ENCODE results near the gene LRIG2. TPM values are rescaled to one million over a fixed set of nuclear protein-coding genes. Genes with fewer than 3 reads are reported as not detected.

Gene LRIG2
- total and polyA plus RNA-seq, 9 of the 15 experiments (the other 6 are each of a cell fraction or from before 2014, with no cell fraction given): 1.8 to 28.1 (median 11.5) TPM

GRCh38 chr1:113042285-113043143, 30.5 kb upstream of the LRIG2 start (continued):
- no peak for TF ChIP-seq HBP1 (CRISPR knock-in tag; IDR thresholded peaks at IDR 0.05)
- TF ChIP-seq PPARD (CRISPR knock-in tag; IDR thresholded peaks at IDR 0.05): no peak
- TF ChIP-seq, protein P1, sequence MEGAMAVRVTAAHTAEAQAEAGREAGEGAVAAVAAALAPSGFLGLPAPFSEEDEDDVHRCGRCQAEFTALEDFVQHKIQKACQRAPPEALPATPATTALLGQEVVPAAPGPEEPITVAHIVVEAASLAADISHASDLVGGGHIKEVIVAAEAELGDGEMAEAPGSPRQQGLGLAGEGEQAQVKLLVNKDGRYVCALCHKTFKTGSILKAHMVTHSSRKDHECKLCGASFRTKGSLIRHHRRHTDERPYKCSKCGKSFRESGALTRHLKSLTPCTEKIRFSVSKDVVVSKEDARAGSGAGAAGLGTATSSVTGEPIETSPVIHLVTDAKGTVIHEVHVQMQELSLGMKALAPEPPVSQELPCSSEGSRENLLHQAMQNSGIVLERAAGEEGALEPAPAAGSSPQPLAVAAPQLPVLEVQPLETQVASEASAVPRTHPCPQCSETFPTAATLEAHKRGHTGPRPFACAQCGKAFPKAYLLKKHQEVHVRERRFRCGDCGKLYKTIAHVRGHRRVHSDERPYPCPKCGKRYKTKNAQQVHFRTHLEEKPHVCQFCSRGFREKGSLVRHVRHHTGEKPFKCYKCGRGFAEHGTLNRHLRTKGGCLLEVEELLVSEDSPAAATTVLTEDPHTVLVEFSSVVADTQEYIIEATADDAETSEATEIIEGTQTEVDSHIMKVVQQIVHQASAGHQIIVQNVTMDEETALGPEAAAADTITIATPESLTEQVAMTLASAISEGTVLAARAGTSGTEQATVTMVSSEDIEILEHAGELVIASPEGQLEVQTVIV (CRISPR knock-in tag; IDR thresholded peaks at IDR 0.05; ENCODE audit: borderline replicate concordance): no peak
- peak; percentile 29; the same call in 1 of the 2 replicates for TF ChIP-seq SOX6 (IDR thresholded peaks at IDR 0.05)
- TF ChIP-seq CEBPZ (IDR thresholded peaks at IDR 0.05; ENCODE audit: borderline replicate concordance, low read depth, low read length): no peak
- no peak for TF ChIP-seq ZNF134 (CRISPR knock-in tag; conservative IDR thresholded peaks at IDR 0.05)
- TF ChIP-seq SP1 (CRISPR knock-in tag; IDR thresholded peaks at IDR 0.05): no peak
- TF ChIP-seq NBN (IDR thresholded peaks at IDR 0.05; ENCODE audit: low read depth): peak; percentile 76; the same call in 1 of the 2 replicates
- TF ChIP-seq ZNF316 (IDR thresholded peaks at IDR 0.05): 0 out of 2 replicates have a peak, but pooled peaks have one; percentile 22
- TF ChIP-seq ATF1 (CRISPR knock-in tag; IDR thresholded peaks at IDR 0.05): no peak
- 0 out of 2 replicates have a peak, but pooled peaks have one; percentile 14 for TF ChIP-seq ATF1 (tag; IDR thresholded peaks at IDR 0.05)
- TF ChIP-seq BACH1 (tag; IDR thresholded peaks at IDR 0.05): peak; percentile 50; the same call in 1 of the 2 replicates
- TF ChIP-seq PRDM10 (IDR thresholded peaks at IDR 0.05; ENCODE audit: partially characterized antibody): no peak
- peak; percentile 21; the same call in 1 of the 2 replicates for TF ChIP-seq PHF8 (IDR thresholded peaks at IDR 0.05; ENCODE audit: borderline replicate concordance, low read length)
- TF ChIP-seq KDM1A (IDR thresholded peaks at IDR 0.05): peak in 1 of 2 experiments; percentile 28; a peak in 1 of 4 replicates
- no peak for TF ChIP-seq HNRNPK (IDR thresholded peaks at IDR 0.05; ENCODE audit: low read depth, low read length, poor library complexity, severe bottlenecking)
- no peak for TF ChIP-seq RAD51 (IDR thresholded peaks at IDR 0.05; ENCODE audit: borderline replicate concordance, low read depth)
